Right kidney (tissue), 1 donor: ENCODE results near the gene FCER2.
"Not testable (repeated sequence)": the region's sequence is repeated elsewhere in the genome, so short reads cannot be mapped to it uniquely, and the experiment has no call there.

Experiments used
- DNase-seq: peaks from one replicate; pipeline ENCODE4 v3.0.0-alpha.2; 2016

The FCER2 gene

GRCh38 chr19:7645656-7646425 lies 56.1 kb downstream of the FCER2 start:
- no peak for DNase-seq

GRCh38 chr19:7645163-7645562 lies 56.8 kb downstream of the FCER2 start:
- DNase-seq: no peak

GRCh38 chr19:7644550-7644877 lies 57.4 kb downstream of the FCER2 start:
- no peak for DNase-seq

GRCh38 chr19:7643629-7644549 lies 58.0 kb downstream of the FCER2 start:
- not testable (repeated sequence) for DNase-seq

- DNase-seq: no peak
Observed at GRCh38 chr19:7643031-7643415, 58.9 kb downstream of the FCER2 start.

- DNase-seq: no peak
Observed at GRCh38 chr19:7642295-7643030, 59.5 kb downstream of the FCER2 start.

- DNase-seq: no peak
Observed at GRCh38 chr19:7641290-7642276, 60.3 kb downstream of the FCER2 start.

GRCh38 chr19:7640803-7641202 lies 61.1 kb downstream of the FCER2 start:
- DNase-seq: no peak

GRCh38 chr19:7639863-7640348 lies 62.0 kb downstream of the FCER2 start:
- DNase-seq: no peak

- no peak for DNase-seq
Observed at GRCh38 chr19:7638802-7639465, 63.0 kb downstream of the FCER2 start.
